T-helper 2 cell treated with Interferon-gamma antibody and Interleukin-4, amounts not matched to agents 5 μg/mL and 100 μg/mL, for 36 hours (primary cell): ENCODE results near the gene ADGRG1.

Experiments
- DNase-seq: peaks from one replicate; pipeline ENCODE4 v3.0.0; 2021; ENCODE audit warnings: low spot score
- H3K27ac Mint-ChIP-seq: one replicate; pipeline ENCODE4 v1.8.0; 2021; ENCODE audit warnings: mild to moderate bottlenecking, mixed read lengths
- H3K27me3 Mint-ChIP-seq: one replicate; pipeline ENCODE4 v1.8.0; 2021; ENCODE audit warnings: low read depth, mixed read lengths
- H3K36me3 Mint-ChIP-seq: one replicate; pipeline ENCODE4 v1.8.0; 2021; ENCODE audit warnings: low read depth, mixed read lengths
- H3K4me1 Mint-ChIP-seq: one replicate; pipeline ENCODE4 v1.8.0; 2021; ENCODE audit warnings: low read depth, mixed read lengths
- H3K4me3 Mint-ChIP-seq: one replicate; pipeline ENCODE4 v1.8.0; 2022; ENCODE audit warnings: mild to moderate bottlenecking, moderate library complexity, mixed read lengths
- H3K9me3 Mint-ChIP-seq: one replicate; pipeline ENCODE4 v1.8.0; 2021; ENCODE audit warnings: mixed read lengths

The ADGRG1 gene

DNA sequence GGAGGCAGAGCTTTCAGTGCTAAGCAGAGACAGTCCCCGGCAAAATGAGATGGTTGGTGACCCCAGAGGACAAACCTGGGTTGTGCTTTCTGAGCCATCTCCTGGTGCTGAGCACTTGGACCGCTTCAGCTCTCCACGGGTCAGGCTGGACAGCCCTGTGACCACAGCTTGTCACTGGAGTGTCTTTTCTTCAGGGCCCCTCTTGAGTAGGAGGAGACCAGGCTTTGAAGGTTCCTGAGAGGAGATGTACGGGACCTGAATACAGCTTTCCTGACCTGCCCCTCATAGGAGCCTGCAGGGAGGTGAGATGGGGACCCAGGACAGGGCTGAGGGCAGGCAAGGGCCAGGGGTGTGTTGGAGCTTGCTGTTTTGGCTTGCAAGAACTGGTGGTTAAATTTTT is 17.8 kb upstream of the ADGRG1 start:
- peak overlapping the region; percentile 87 for H3K27ac Mint-ChIP-seq

DNA sequence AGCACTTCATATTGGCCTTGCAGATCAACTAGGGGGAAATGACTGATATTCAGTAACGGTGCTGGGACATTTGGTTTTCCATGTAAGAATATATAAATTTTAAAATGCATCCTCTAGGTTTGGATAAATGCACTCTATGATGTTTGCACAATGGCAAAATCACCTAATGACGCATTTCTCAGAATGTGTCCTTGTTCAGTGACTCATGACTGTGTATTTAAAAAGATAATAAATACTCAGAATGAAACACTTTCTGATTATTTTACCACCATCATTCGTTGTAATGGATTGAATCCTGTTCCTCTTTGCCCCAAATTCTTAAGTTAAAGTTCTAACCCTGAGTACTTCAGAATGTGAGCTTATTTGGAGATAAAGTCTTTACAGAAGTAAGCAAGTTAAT is 17.2 kb upstream of the ADGRG1 start:
- peaks cover 45% of the 10 kb centered on the region for H3K4me1 Mint-ChIP-seq
- no peak overlapping the region for H3K4me3 Mint-ChIP-seq
- no peak for DNase-seq
- no peaks in the 10 kb centered on the region for H3K27me3 Mint-ChIP-seq
- H3K9me3 Mint-ChIP-seq = no peaks in the 10 kb centered on the region
- H3K27ac Mint-ChIP-seq = peak overlapping the region; percentile 56
- H3K36me3 Mint-ChIP-seq = no peaks in the 10 kb centered on the region

More for the DNA sequence above, 17.8 kb upstream of the ADGRG1 start:
- DNase-seq = no peak
- Mint-ChIP-seq H3K27me3 (no peaks in the 10 kb centered on the region), H3K9me3 (no peaks in the 10 kb centered on the region), H3K36me3 (no peaks in the 10 kb centered on the region), H3K4me3 (peak overlapping the region; percentile 73), H3K4me1 (peaks cover 45% of the 10 kb centered on the region)

DNA sequence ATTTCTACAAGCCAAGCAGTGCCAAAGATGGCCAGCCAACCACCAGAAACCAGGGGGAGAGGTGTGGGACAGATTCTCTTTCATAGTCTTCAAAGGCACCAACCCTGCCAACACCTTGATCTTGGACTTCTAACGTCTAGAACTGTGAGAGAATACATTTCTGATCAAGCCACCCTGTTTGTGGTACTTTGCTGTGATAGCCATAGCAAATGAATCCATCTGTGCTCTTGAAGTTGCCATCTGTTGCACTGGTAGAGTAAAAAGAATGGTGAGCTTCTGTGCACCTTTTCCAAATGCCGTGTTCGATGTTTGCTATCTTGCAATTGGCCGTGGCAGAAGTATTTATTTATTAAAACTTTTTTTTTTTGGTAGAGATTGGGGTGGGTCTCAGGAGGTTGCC is 16.7 kb upstream of the ADGRG1 start:
- Mint-ChIP-seq H3K27ac (peak overlapping the region; percentile 56), H3K4me3 (no peak overlapping the region), H3K36me3 (no peaks in the 10 kb centered on the region), H3K27me3 (no peaks in the 10 kb centered on the region), H3K4me1 (peaks cover 45% of the 10 kb centered on the region), H3K9me3 (no peaks in the 10 kb centered on the region)
- no peak for DNase-seq

DNA sequence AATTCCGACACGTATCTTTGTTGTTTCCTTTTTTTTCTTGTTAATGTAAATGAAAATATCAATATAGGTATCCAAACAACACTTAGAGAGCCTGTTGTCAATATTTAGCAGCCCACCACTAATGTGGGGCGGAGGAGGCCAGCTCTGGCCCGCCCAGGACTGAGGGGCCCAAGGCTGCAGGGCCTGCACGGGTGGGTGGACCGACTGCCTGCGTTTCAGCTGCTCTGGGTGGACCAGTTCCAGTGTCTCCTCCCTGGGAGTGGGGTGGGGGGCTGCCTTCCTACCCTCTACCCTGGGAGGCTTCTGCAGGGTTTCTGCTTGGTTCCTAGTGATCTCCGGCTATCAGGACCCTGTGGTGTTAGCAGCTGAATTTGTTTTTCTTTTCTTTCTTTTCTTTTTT is 15.9 kb upstream of the ADGRG1 start:
- Mint-ChIP-seq H3K27ac (no peak overlapping the region), H3K4me1 (peaks cover 43% of the 10 kb centered on the region), H3K36me3 (no peaks in the 10 kb centered on the region)

DNA sequence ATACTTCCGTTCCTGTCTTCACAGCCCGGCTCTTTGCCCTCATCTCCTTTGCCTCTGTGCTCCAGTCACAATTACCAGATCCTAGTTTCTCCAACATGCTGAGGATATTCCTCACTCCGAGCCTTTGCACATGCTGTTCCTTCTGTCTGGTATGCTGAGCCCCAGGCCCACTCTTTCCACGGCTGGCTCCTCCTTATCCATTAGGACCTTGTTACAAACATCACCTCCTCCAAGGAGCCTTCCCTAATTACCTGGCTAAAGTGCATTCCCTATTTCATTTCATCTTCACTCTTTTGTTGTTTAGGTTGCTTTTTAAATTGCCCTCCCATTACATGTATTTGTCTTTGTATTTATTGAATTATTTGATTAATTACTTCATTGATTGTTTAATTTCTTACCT is 14.9 kb upstream of the ADGRG1 start:
- Mint-ChIP-seq H3K27me3 (no peaks in the 10 kb centered on the region), H3K27ac (no peak overlapping the region), H3K4me3 (no peak overlapping the region), H3K4me1 (peaks cover 38% of the 10 kb centered on the region), H3K9me3 (no peaks in the 10 kb centered on the region), H3K36me3 (no peaks in the 10 kb centered on the region)
- DNase-seq = no peak

More for the DNA sequence above, 15.9 kb upstream of the ADGRG1 start:
- Mint-ChIP-seq H3K27me3 (no peaks in the 10 kb centered on the region), H3K9me3 (no peaks in the 10 kb centered on the region), H3K4me3 (no peak overlapping the region)
- DNase-seq = no peak

- no peaks in the 10 kb centered on the region for H3K36me3 Mint-ChIP-seq
- no peaks in the 10 kb centered on the region for H3K9me3 Mint-ChIP-seq
- H3K4me1 Mint-ChIP-seq = peaks cover 27% of the 10 kb centered on the region
- no peak overlapping the region for H3K4me3 Mint-ChIP-seq
- no peaks in the 10 kb centered on the region for H3K27me3 Mint-ChIP-seq
- peak; percentile 41 for DNase-seq
- H3K27ac Mint-ChIP-seq = no peak overlapping the region
Observed at GRCh38 chr16:57614536-57614935, 13.9 kb upstream of the ADGRG1 start.

DNA sequence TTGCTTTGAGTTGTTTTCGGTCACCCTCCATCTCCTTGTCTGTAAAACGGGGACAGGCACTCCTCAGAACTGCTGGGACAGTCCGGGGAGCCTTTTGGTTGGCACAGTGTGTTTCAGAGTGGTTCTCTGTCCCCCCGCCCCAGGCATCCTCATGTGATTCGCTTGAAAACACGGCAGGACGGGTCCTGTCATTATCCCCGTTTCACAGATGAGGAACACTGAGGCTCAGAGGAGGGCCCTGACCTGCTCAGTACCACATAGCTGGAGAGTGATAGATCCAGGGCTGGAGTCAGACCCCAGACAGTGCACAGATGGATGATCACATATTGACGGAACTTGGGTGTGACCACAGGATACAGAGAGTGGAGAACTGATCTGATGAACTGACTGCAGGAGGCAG is 13.5 kb upstream of the ADGRG1 start:
- Mint-ChIP-seq H3K4me3 (no peak overlapping the region), H3K27me3 (no peaks in the 10 kb centered on the region), H3K36me3 (no peaks in the 10 kb centered on the region), H3K9me3 (no peaks in the 10 kb centered on the region), H3K27ac (no peak overlapping the region), H3K4me1 (peaks cover 23% of the 10 kb centered on the region)
- no peak for DNase-seq

DNA sequence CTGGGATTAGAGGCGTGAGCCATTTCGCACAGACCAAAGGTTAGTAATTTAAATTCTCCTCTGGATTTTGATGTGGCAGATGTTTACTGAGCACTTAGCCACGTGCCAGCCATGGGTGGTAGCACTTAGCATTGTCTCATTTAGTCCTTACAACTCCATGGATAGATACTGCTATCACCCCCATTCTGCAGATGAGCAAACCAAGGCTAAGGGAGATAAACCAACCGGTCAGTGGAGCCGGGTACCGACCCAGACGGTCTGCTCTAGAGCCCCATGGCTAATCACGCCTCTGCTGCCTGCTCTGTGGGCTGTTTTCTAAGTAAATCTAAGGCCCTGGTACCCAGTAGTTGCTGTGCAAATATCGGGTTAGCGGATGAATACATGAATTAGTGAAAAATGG is 12.6 kb upstream of the ADGRG1 start:
- no peaks in the 10 kb centered on the region for H3K27me3 Mint-ChIP-seq
- no peaks in the 10 kb centered on the region for H3K9me3 Mint-ChIP-seq
- no peak overlapping the region for H3K27ac Mint-ChIP-seq
- DNase-seq = no peak
- H3K4me1 Mint-ChIP-seq = peaks cover 15% of the 10 kb centered on the region
- no peaks in the 10 kb centered on the region for H3K36me3 Mint-ChIP-seq
- H3K4me3 Mint-ChIP-seq = no peak overlapping the region

DNA sequence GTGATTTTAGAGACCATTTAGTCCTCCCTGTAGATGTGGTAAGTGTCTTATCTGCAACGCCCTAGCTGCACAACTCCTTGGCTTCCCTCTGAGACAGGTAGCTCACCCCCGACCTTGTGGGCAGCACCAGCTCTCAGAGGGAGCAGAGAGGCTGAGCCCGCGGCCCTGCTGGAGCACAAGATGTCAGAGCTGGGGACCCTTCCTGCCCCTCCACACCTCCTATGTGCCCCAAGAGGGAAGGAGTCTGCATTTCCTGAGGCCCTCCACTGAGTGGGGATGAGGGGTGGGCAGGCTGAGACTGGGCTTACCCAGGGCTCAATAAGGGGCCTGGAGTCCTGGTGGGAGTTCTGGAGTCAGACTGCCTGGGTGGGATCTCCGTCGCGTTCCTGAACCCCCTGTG is 12.2 kb upstream of the ADGRG1 start:
- H3K4me1 Mint-ChIP-seq = peaks cover 11% of the 10 kb centered on the region
- no peaks in the 10 kb centered on the region for H3K9me3 Mint-ChIP-seq
- H3K27ac Mint-ChIP-seq = no peak overlapping the region
- H3K4me3 Mint-ChIP-seq = no peak overlapping the region
- no peaks in the 10 kb centered on the region for H3K36me3 Mint-ChIP-seq
- no peaks in the 10 kb centered on the region for H3K27me3 Mint-ChIP-seq
- no peak for DNase-seq

- peaks cover 9% of the 10 kb centered on the region for H3K4me1 Mint-ChIP-seq
Observed at GRCh38 chr16:57616876-57617275, 11.6 kb upstream of the ADGRG1 start.

DNA sequence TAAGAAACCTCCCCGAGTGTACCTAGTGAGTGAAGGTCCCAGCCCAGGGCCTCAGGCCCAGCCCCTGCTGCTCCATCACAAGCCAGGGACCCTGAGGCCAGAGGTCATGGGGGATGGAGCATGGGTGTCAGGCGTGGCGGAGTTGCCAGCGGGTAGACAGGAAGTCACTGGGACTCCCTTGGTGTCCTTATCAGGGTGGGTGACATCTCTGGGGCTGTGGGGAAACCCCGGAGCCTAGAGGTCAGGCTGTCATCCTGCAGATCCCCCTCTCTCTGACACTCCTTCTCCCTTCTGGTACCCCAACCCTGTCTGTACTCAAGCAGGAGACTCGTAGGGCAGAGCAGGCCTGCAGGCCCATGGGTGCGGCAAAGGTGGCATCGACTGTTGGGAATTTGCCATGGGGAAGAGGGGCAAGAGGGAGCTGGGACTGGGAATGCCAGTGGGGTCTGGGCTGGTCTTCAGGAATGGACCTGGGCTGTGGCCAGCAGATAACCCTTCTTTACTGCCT is 10.8 kb upstream of the ADGRG1 start:
- no peak overlapping the region for H3K4me3 Mint-ChIP-seq

More at GRCh38 chr16:57616876-57617275, 11.6 kb upstream of the ADGRG1 start:
- Mint-ChIP-seq H3K9me3 (no peaks in the 10 kb centered on the region), H3K27me3 (no peaks in the 10 kb centered on the region), H3K27ac (no peak overlapping the region), H3K36me3 (no peaks in the 10 kb centered on the region), H3K4me3 (no peak overlapping the region)
- DNase-seq = no peak

DNA sequence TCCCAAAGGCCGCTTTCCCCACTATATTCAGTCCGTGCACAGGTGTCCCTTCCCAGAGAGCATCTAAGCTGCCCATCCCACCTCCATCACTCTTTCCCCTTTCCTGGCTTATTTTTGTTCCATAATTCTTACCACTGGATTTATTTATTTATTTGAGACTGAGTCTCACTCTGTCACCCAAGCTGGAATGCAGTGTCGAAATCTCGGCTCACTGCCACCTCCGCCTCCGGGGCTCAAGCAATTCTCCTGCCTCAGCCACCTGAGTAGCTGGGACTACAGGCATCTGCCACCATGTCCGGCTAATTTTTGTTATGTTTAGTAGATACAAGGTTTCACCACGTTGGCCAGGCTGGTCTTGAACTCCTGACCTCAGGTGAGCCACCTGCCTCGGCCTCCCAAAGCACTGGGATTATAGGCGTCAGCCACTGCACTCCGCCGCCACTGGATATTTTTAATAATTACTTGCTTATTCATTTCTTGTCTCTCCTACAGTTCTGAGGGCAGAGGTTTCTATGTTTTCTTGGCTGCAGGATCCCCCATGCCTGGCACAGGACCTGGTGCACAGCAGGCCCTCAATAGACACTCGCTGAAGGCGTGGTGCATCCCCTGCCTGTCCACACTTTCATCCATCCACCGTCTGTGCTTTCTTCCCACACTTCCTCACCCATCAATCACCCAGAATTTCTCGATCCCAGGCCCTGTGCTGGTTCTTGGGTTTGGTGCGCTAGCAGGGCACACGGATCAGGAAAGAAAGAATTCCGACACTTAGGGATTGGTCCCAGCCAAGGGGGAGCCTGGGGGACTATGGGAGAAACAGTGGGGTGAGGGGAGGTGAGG is 9.9 kb upstream of the ADGRG1 start:
- Mint-ChIP-seq H3K27me3 (no peaks in the 10 kb centered on the region), H3K4me1 (peaks cover 7% of the 10 kb centered on the region), H3K36me3 (no peaks in the 10 kb centered on the region), H3K9me3 (no peaks in the 10 kb centered on the region), H3K27ac (no peak overlapping the region), H3K4me3 (no peak overlapping the region)
- DNase-seq = no peak

More for the DNA sequence above, 10.8 kb upstream of the ADGRG1 start:
- DNase-seq = no peak
- no peaks in the 10 kb centered on the region for H3K36me3 Mint-ChIP-seq
- peaks cover 9% of the 10 kb centered on the region for H3K4me1 Mint-ChIP-seq
- no peak overlapping the region for H3K27ac Mint-ChIP-seq
- H3K27me3 Mint-ChIP-seq = no peaks in the 10 kb centered on the region
- H3K9me3 Mint-ChIP-seq = no peaks in the 10 kb centered on the region

GRCh38 chr16:57619133-57619605 is 9.3 kb upstream of the ADGRG1 start:
- DNase-seq = no peak
- H3K4me3 Mint-ChIP-seq = no peak overlapping the region

DNA sequence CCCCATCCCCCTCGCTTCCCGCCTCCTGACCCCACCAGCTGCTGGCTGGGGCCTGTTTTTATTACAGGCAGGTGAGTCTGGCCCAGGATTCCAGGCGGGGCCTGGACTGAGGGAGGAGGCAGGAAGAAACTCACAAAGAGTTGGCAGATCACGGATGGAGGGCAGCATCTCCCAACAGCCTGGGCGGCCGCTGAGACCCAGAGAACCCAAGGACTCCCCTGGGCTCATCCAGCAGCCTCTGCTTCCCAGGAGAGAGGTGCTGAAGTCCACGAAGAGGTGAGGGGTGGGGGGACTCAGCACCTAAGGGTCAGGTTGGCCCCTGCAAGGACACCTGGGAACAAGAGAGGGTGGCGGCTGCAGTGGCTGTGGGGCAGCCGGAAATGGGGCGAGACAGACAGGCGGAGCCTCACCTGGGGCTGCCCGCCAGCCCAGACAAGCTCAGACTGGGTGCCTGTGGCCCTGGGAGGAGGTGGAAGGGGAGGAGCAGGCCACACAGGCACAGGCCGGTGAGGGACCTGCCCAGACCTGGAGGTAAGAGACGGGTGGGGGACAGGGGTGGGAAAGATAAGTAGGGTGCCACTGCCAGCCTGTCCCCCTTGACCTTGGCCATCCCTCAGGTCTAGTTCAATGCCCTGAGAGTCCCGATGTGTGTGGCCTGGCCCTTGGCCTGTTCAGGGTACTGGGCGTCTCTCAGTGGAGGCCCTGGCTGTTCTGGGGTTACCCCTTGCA is 8.7 kb upstream of the ADGRG1 start:
- H3K4me3 Mint-ChIP-seq = no peak overlapping the region
- H3K36me3 Mint-ChIP-seq = no peaks in the 10 kb centered on the region
- H3K9me3 Mint-ChIP-seq = no peaks in the 10 kb centered on the region
- DNase-seq = no peak
- H3K27ac Mint-ChIP-seq = no peak overlapping the region
- no peaks in the 10 kb centered on the region for H3K27me3 Mint-ChIP-seq
- peaks cover 4% of the 10 kb centered on the region for H3K4me1 Mint-ChIP-seq

More at GRCh38 chr16:57619133-57619605, 9.3 kb upstream of the ADGRG1 start:
- Mint-ChIP-seq H3K27ac (no peak overlapping the region), H3K36me3 (no peaks in the 10 kb centered on the region), H3K4me1 (peaks cover 6% of the 10 kb centered on the region), H3K27me3 (no peaks in the 10 kb centered on the region), H3K9me3 (no peaks in the 10 kb centered on the region)
